MM.1S (cell line): ENCODE results near the gene CCR5AS.

ENCODE experiments used
- DNase-seq: peaks from one replicate; pipeline ENCODE4 v3.0.0-alpha.2; 2015
- H2AFZ ChIP-seq: fragments of 300-600 bp; sonication (generic); 2 replicates; pipeline ENCODE4 v1.6.0; 2016; ENCODE audit warnings: antibody characterized with exemption, low read length
- H3F3A ChIP-seq: fragments of 300-600 bp; sonication (generic); 2 replicates; pipeline ENCODE4 v1.6.1; 2016; ENCODE audit warnings: mild to moderate bottlenecking, antibody characterized with exemption, low read length, moderate library complexity, mixed read lengths; ENCODE audit not compliant: insufficient read depth
- H3K27ac ChIP-seq: fragments of 300-600 bp; sonication (generic); 2 replicates; pipeline ENCODE4 v1.5.1; 2016; ENCODE audit warnings: mild to moderate bottlenecking, low read length
- H3K27me3 ChIP-seq: fragments of 300-600 bp; sonication (generic); replicated peaks from 2 replicates; pipeline ENCODE4 v1.6.0; 2016; ENCODE audit warnings: low read length; ENCODE audit not compliant: insufficient read depth
- H3K36me3 ChIP-seq: fragments of 300-600 bp; sonication (generic); replicated peaks from 2 replicates; pipeline ENCODE4 v1.6.1; 2016; ENCODE audit warnings: mild to moderate bottlenecking, low read length, mixed read lengths; ENCODE audit not compliant: insufficient read depth
- H3K4me1 ChIP-seq: fragments of 300-600 bp; sonication (generic); 2 replicates; pipeline ENCODE4 v1.6.1; 2016; ENCODE audit warnings: low read length, mixed read lengths
- H3K4me2 ChIP-seq: fragments of 300-600 bp; sonication (generic); 2 replicates; pipeline ENCODE4 v1.6.0; 2016; ENCODE audit warnings: low read depth, low read length
- H3K4me3 ChIP-seq: fragments of 300-600 bp; sonication (generic); 2 replicates; pipeline ENCODE4 v1.5.1; 2016; ENCODE audit warnings: low read length, mixed read lengths
- H3K79me2 ChIP-seq: fragments of 300-600 bp; sonication (generic); 2 replicates; pipeline ENCODE4 v1.6.1; 2016; ENCODE audit warnings: mixed run types, low read length, mixed read lengths
- H3K9ac ChIP-seq: fragments of 300-600 bp; sonication (generic); 2 replicates; pipeline ENCODE4 v1.6.1; 2016; ENCODE audit warnings: low read length, mixed read lengths
- H3K9me2 ChIP-seq: fragments of 300-600 bp; sonication (generic); replicated peaks from 2 replicates; pipeline ENCODE4 v1.6.1; 2016; ENCODE audit warnings: mild to moderate bottlenecking, low read length, mixed read lengths; ENCODE audit not compliant: insufficient read depth
- H3K9me3 ChIP-seq: fragments of 300-600 bp; sonication (generic); replicated peaks from 2 replicates; pipeline ENCODE4 v1.6.1; 2016; ENCODE audit warnings: mild to moderate bottlenecking, low read length, mixed read lengths; ENCODE audit not compliant: insufficient read depth
- H4K20me1 ChIP-seq: fragments of 300-600 bp; sonication (generic); 2 replicates; pipeline ENCODE4 v1.6.1; 2016; ENCODE audit warnings: mild to moderate bottlenecking, low read length, moderate library complexity, mixed read lengths; ENCODE audit not compliant: insufficient read depth
- EZH2 ChIP-seq: fragments of 300-600 bp; sonication (generic); optimal IDR thresholded peaks from 2 replicates; pipeline ENCODE3; 2017; ENCODE audit warnings: low read depth, mild to moderate bottlenecking, antibody characterized with exemption, low read length, mixed read lengths
- EZH2phosphoT487 ChIP-seq: fragments of 300-600 bp; sonication (generic); IDR thresholded peaks from 2 replicates; pipeline ENCODE4 v1.6.1; 2018; ENCODE audit warnings: antibody characterized with exemption, low read length
- TF ChIP-seq, protein P1 (sequence below): fragments of 300-600 bp; sonication (generic); IDR thresholded peaks from 2 replicates; pipeline ENCODE4 v1.5.1; 2016; ENCODE audit warnings: antibody characterized with exemption, low read length, mixed read lengths

The CCR5AS gene

DNA sequence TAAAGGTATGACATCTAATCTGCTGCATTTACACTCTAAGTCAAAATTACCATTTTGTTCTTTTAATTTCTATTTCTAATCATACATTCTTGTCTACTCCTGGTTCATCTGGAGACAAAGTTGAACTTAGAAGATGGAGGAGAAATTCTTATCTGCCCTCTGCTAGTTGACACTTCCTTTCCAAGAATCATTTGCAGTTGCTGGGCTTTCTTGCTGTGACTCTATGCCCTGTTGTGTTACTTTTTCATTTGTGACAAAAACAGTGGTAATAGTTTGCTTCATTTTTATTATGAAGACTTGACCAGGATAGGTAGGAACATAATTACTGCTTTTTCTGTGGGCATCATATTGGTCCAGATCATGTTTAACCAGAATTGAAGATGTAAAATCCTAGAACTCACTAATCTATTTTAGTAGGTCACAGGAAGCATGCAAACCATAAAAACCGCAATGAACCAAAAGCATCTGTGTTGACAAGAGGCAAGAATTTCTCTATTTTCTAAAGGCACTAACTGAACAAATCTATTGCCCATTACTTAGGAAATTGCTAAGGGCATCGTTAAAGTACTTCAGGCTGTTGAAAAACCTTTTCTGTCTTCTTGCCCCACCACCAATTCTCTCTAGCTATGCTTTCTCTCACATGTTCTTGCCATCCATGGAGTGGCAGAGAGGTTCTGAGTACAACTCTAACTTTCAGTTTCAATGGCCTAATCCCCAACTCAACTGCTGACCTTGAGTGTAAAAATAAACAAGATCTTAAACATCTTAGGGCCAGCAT lies 57.2 kb downstream of the CCR5AS start:
- Histone ChIP-seq H3F3A (peaks cover 43% of the 10 kb centered on the region), H3K27ac (peak overlapping the region; percentile 99), H3K9ac (peak overlapping the region; percentile 83), H3K27me3 (no peaks in the 10 kb centered on the region), H3K4me3 (peak overlapping the region; percentile 16; the same call in 1 of the 2 replicates), H4K20me1 (no peaks in the 10 kb centered on the region), H3K4me1 (peaks cover 71% of the 10 kb centered on the region), H2AFZ (0 out of 2 replicates have a peak overlapping the region, but pooled peaks have one; percentile 45), H3K4me2 (peak overlapping the region; percentile 97), H3K36me3 (no peaks in the 10 kb centered on the region), H3K9me2 (no peaks in the 10 kb centered on the region), H3K9me3 (no peaks in the 10 kb centered on the region), H3K79me2 (peaks cover 6% of the 10 kb centered on the region; the same call in 1 of the 2 replicates)
- TF ChIP-seq, protein P1, sequence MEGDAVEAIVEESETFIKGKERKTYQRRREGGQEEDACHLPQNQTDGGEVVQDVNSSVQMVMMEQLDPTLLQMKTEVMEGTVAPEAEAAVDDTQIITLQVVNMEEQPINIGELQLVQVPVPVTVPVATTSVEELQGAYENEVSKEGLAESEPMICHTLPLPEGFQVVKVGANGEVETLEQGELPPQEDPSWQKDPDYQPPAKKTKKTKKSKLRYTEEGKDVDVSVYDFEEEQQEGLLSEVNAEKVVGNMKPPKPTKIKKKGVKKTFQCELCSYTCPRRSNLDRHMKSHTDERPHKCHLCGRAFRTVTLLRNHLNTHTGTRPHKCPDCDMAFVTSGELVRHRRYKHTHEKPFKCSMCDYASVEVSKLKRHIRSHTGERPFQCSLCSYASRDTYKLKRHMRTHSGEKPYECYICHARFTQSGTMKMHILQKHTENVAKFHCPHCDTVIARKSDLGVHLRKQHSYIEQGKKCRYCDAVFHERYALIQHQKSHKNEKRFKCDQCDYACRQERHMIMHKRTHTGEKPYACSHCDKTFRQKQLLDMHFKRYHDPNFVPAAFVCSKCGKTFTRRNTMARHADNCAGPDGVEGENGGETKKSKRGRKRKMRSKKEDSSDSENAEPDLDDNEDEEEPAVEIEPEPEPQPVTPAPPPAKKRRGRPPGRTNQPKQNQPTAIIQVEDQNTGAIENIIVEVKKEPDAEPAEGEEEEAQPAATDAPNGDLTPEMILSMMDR: no peak
- TF ChIP-seq EZH2: no peak
- TF ChIP-seq EZH2phosphoT487: no peak
- no peak for DNase-seq

GRCh38 chr3:46348823-46349482 lies 57.9 kb downstream of the CCR5AS start:
- TF ChIP-seq EZH2phosphoT487 (no peak), EZH2 (no peak)
- TF ChIP-seq, protein P1: no peak
- no peaks in the 10 kb centered on the region for H3K9me2 ChIP-seq
- peak overlapping the region; percentile 16; the same call in 1 of the 2 replicates for H3K4me3 ChIP-seq
- no peaks in the 10 kb centered on the region for H3K27me3 ChIP-seq
- H3K36me3 ChIP-seq: no peaks in the 10 kb centered on the region
- H4K20me1 ChIP-seq: no peaks in the 10 kb centered on the region
- H3K79me2 ChIP-seq: 0 out of 2 replicates have a peak, but pooled peaks cover under 1% of the 10 kb centered on the region
- peak overlapping the region; percentile 97 for H3K4me2 ChIP-seq
- peak overlapping the region; percentile 99 for H3K27ac ChIP-seq
- H2AFZ ChIP-seq: peak overlapping the region; percentile 45
- H3F3A ChIP-seq: peaks cover 43% of the 10 kb centered on the region
- DNase-seq: peak; percentile 46
- H3K9ac ChIP-seq: peak overlapping the region; percentile 83
- H3K9me3 ChIP-seq: no peaks in the 10 kb centered on the region
- peaks cover 64% of the 10 kb centered on the region for H3K4me1 ChIP-seq

- Histone ChIP-seq H3K9me2 (no peaks in the 10 kb centered on the region), H3K9ac (no peak overlapping the region), H3K79me2 (no peaks in the 10 kb centered on the region), H4K20me1 (no peaks in the 10 kb centered on the region), H3K9me3 (no peaks in the 10 kb centered on the region), H3K4me3 (no peak overlapping the region), H3K27me3 (no peaks in the 10 kb centered on the region), H3F3A (peaks cover 13% of the 10 kb centered on the region), H3K36me3 (no peaks in the 10 kb centered on the region), H3K4me1 (peaks cover 20% of the 10 kb centered on the region), H3K27ac (no peak overlapping the region), H2AFZ (no peak overlapping the region), H3K4me2 (no peak overlapping the region)
- TF ChIP-seq EZH2 (no peak), EZH2phosphoT487 (no peak)
- TF ChIP-seq, protein P1: no peak
- DNase-seq: no peak
Observed at GRCh38 chr3:46344476-46344875, 62.4 kb downstream of the CCR5AS start.
